ENCODE results near the gene RTKN.
A peak's percentile ranks its signal among the peaks of the same experiment; 100 is the strongest.
"Not testable (repeated sequence)": the region's sequence is repeated elsewhere in the genome, so short reads cannot be mapped to it uniquely, and the experiment has no call there.

RTKN gene

DNA sequence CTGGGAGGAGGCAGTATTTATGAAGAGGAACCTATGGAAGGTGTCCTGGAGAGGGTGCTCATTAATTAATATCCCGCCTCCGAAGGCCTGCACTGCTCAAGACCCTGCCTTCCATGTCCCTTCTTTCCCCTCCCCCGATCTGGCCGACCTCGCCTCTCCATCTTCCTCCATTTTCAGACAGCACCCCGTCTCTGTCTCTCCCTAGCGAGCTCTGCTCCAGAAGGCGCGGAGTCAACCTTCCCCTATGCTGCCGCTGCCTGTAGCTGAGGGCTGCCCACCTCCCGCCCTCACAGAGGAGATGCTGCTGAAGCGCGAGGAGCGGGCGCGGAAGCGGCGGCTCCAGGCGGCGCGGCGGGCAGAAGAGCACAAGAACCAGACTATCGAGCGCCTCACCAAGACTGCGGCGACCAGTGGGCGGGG lies 15.4 kb upstream of the RTKN start:
- no peak for DNase-seq

DNA sequence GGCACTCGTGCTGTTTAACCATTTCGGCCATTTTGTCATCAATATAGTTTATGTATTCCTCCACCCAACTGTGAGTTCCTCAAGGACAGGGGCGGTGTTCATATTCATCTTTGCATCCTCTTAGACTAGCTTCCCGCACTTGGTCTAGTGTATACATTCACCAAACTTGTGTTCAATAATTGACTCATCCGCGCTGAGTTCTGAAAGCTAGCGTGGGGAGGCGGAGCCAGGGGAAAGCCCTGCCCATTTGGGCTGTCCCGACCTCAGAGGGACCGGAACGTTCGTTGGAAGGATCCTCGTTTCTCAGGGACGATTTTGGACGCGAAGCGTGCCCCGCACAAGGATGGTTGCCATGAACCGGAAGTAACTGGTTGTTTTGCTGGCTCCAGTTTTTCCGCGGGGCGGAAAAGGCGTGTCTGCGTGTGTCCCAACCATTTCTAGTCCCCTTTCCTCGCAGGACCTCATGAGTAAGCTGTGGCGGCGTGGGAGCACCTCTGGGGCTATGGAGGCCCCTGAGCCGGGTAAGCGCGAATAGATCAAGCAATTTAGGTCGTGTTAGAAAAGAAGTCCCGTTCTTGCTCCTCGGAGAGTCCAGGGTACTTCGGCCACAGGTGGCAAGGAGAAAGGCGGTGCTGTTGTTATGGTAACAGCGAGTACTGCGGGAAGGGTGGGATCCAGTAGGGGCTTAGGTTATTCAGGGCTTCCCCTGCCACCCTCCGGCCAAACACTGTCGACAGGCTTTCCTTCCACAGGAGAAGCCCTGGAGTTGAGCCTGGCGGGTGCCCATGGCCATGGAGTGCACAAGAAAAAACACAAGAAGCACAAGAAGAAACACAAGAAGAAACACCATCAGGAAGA lies 13.1 kb upstream of the RTKN start, which contains the start of gene INO80B:
INO80B (plus strand) TSS at position 434 of the 858 bp plus-strand sequence; CDS start at position 464, 30 bp downstream.
- TF ChIP-seq POLR2A (IDR thresholded peaks at IDR 0.05; ENCODE audit: low read length) (peak; percentile 70), GATA1 (IDR thresholded peaks at IDR 0.05; ENCODE audit: low read depth, low read length) (no peak)
- DNase-seq, result peak; percentile 99

More for the DNA sequence above, 15.4 kb upstream of the RTKN start:
- TF ChIP-seq GATA1 (IDR thresholded peaks at IDR 0.05; ENCODE audit: low read depth, low read length), result no peak
- no peak for TF ChIP-seq POLR2A (IDR thresholded peaks at IDR 0.05; ENCODE audit: low read length)

DNA sequence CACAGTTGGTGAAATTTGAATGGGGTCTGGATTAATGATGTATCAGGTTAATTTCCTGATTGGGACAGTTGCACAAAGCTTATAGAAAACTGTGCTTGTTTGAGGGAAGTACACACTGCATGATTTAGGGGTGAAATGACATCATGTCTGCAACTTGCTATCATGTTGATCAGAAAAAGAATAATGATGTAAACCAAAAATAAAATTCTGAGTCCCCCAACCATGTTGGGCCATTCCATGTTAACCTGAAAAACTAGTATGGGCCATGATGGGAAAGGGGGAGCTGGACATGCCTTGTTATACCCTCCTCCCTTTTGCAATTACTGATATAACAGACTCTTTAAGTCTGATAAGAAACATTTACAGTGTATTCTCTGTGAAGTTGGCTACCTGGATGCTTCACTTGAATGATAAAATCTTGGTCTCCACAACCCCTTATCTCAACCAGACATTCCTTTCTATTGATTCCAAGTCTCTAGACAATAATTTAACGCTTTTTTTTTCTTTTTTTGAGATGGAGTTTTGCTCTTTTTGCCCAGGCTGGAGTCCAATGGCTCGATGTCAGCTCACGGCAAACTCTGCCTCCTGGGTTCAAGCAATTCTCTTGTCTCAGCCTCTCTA lies 8.9 kb upstream of the RTKN start:
- TF ChIP-seq POLR2A (IDR thresholded peaks at IDR 0.05; ENCODE audit: low read length) (no peak), GATA1 (IDR thresholded peaks at IDR 0.05; ENCODE audit: low read depth, low read length) (no peak)
- no peak for DNase-seq

DNA sequence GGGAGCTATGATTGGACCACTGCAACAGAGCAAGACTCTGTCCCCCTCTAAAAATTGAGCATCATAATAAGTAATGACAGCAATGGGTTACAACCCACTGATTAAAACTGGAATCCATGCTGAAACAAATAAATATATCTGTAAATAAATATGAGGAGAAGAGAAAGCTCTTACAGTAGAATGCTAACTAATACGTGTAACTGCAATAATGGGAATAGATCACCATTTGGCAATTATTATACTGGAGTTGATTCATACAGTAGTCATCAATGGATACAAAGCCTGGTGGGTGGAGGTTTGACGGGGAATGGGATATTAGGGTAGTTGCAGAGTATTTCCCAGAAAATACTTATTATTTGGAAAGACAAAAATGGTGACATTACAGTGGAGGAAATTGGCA lies 7.0 kb upstream of the RTKN start:
- no peak for DNase-seq
- no peak for TF ChIP-seq GATA1 (IDR thresholded peaks at IDR 0.05; ENCODE audit: low read depth, low read length)
- no peak for TF ChIP-seq POLR2A (IDR thresholded peaks at IDR 0.05; ENCODE audit: low read length)

DNA sequence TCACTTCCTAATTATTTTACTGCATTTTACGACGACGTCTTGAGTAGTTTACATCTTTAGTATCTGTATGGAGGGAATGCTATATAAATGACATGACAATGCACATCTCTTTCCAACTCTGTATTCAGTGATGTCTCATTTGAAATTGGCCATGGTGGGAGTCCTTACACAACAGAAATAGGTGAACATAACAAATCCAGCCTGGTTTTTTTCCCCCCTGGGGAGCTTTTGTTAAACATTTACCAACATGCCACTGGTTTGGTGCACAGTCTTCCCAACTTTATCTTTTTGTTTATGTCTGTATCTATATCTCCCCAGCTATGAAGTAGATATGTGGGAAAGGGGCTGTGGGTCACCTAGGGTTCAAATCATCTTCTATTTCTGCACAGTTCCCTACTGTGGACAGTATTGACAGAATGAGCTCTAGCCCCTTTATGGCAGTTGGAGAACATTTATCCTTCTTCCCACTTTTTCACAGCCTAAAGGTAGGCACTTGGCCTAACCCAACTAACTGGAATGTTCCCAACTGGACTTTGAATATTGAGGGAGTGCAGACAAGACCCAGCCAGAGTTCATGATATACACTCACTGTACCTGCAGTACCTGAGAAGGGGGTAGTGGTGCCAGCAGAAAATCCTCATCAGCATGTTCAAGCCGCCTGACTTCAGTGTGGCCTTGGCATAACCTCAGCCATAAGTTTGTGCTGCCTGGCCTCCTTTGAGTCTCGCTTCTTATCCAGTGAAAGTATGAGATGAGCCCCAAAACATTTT lies 5.7 kb upstream of the RTKN start:
- no peak for DNase-seq
- TF ChIP-seq GATA1 (IDR thresholded peaks at IDR 0.05; ENCODE audit: low read depth, low read length) (no peak), POLR2A (IDR thresholded peaks at IDR 0.05; ENCODE audit: low read length) (no peak)

DNA sequence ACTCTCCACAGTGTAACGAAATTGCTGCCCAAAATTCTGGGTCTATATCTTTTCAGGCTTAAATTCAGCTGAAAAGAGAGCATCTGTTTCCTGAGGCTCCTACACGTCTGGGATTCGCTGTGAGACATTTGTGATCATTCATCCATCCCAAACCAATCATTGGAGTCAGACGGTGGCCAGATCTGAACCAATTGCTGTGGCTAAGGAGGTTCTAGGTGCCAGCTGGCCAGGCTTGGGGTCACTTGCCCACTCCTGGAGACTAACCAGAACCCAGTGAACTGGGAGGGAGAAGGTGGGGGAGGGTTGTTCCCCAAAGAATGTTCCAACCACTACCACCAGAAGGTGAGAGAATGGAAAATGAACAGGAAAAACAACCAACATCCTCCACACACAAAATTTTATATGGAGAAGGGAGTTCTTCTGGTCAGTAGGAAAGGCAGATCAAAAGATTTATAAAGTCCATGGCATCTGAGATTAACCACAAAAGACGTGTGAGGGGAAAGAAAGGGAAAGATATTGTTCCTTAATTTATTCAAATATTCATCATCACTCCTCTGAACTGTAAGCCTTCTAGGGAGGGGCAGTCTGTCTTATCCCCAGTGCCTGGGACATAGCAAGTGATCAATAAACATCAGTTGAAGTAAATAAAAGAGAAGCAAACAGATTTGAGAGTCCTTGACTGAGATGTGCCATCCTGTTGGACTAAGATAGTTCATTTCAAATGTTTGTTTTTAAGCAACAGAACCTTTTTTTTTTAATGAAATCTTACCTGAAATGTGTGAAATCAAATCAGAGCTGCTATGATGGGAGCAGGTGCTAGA lies 3.0 kb upstream of the RTKN start:
- DNase-seq, result no peak
- TF ChIP-seq POLR2A (IDR thresholded peaks at IDR 0.05; ENCODE audit: low read length) (no peak), GATA1 (IDR thresholded peaks at IDR 0.05; ENCODE audit: low read depth, low read length) (no peak)

DNA sequence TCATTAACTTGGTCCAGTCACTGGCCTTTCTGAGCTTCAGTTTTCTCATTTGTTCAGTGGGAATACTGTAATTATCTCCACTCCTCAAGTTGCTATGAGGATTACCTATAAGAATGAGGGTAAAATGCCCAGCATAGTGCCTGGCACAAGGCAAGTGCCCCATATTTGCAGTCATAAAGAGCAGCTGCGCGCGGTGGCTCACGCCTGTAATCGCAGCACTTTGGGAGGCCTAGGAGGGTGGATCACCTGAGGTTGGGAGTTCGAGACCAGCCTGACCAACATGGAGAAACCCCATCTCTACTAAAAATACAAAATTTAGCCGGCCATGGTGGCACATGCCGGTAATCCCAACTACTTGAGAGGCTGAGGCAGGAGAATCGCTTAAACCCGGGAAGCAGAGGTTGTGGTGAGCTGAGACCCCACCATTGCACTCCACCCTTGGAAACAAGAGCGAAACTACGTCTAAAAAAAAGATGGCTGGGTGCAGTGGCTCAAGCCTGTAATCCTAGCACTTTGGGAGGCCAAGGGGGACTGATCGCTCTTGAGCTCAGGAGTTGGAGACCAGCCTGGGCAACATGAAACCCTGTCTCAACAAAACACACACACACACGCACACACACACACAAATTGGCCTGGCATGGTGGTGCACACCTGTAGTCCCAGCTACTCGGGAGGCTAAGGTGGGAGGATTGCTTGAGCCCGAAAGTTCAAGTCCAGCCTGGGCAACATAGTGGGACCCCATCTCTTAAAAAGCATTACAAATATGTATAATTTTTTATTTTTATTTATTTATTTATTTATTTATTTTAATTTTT lies 953 bp upstream of the RTKN start:
- DNase-seq, result not testable (repeated sequence)

DNA sequence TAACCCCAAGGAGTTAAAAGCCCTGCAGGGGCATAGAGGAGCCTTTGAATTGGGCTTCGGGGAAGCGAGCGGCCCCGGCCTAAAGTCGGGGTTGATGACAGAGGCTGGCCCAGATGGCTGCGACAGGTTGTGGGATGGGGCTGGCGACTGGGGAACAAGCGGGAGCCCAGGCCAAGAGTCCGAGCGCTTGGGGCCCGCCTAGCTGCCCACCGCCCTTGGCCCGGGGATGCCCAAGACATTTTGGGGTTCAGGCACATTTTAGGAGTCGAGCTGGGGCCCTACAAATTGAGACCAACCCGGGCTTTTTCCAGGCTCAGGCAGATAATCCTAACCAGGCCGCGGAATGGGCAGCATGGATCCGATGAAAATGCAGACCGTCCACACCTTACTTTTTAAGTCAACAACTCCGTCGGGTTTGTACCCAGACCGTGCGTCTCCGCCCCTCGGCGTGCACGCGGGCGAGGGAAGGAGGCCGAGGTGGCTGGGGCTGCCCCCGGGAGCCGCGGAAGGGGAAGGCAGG lies 507 bp downstream of the RTKN start:
- no peak for DNase-seq
- TF ChIP-seq POLR2A (IDR thresholded peaks at IDR 0.05; ENCODE audit: low read length) (no peak), GATA1 (IDR thresholded peaks at IDR 0.05; ENCODE audit: low read depth, low read length) (no peak)

DNA sequence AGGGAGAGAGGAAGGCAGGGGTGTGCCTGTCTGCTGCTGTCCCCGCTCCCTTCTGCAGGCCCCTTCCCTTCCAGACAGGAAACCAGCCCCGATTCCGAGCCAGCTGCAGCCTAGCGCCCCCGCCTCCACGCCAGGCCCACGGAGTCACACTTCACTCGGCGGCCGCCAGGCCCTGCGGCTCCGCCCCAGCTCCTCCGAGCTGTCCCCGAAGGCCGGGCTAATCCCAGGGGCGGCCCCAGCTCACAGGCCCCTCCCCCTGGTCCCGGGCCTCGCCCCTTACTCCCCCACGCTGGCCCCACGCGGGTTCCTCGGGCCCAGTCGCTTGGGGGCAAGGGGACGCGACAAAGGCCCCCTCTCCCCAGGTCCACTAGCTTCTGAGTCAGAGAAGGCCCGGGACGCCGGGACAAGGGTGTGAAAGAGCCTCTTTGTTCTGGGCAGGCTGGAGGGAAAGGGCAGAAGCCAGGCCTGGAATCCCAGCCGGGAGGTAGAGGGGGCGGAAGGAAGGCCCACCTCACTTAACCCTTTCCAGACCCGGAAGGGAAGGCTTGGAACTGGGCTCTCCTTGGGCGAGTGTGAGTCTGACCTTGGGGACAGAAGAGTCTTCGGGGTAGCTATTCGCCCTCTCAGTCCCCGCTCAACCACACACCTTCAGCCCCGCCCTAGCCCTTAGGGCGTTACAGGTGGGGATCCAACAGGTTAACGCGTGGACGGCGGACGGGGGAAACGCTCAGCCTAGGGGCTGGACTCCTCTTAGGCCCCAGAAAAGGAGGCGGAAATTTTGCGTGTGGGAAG lies 1.2 kb downstream of the RTKN start:
- peak; percentile 42 to 53 for DNase-seq
- TF ChIP-seq POLR2A (IDR thresholded peaks at IDR 0.05; ENCODE audit: low read length) (no peak), GATA1 (IDR thresholded peaks at IDR 0.05; ENCODE audit: low read depth, low read length) (no peak)

DNA sequence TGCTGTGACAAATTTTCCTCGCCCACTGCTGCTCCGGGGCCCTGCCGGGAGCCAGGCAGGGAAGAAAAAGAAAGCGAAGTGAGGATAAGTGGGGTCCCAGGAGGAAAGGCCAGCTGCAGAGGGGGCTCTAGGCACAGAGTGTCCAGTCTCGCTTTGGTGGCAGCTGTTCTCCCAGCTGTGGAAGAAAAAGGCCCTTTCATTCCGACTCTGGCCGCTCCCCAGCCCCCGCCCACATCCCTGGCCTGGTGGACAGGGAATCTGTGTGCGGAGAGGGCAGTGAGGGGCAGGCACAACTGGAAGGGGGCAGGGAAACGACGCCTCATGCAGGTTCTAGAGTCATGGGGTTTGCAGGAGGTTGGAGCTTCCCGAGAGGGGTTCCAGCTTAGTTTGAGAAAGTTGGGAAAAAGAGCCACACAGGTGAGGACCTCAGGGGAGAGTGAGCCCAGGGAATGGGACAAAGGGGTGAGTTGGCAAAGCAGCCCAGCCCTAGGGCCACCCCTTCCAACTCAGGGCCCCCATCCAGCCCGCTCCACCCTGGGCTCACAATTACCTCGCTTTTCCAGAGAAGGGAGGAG lies 1.8 kb downstream of the RTKN start:
- TF ChIP-seq POLR2A (IDR thresholded peaks at IDR 0.05; ENCODE audit: low read length), result no peak
- TF ChIP-seq GATA1 (IDR thresholded peaks at IDR 0.05; ENCODE audit: low read depth, low read length), result no peak
- no peak for DNase-seq

DNA sequence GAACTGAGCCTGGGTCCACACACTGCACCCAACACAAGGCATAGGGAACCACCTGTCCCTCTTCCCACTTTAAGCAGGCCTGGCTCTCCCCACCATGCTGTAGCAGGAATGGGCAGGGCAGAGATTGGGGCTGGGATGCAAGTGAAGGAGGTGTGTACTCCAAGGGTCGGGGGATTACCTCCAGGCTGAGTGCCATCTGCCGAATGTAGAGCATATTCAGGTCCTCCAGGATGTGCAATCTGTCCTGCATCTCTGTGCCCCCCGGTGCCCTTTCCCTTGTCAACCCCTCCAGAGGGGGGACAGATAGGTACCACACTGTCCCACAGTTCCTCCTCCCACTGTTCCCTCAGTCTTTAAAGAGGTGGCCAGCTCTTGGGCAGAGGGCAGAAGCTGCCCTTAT lies 2.4 kb downstream of the RTKN start:
- DNase-seq, result no peak
- TF ChIP-seq POLR2A (IDR thresholded peaks at IDR 0.05; ENCODE audit: low read length), result no peak
- TF ChIP-seq GATA1 (IDR thresholded peaks at IDR 0.05; ENCODE audit: low read depth, low read length), result no peak
